GM21360 (cell line): Measurements from ENCODE around the gene ASTN2.

Source experiments
- ATAC-seq: cut with Tn5 transposase; IDR thresholded peaks from one replicate; pipeline ENCODE4 v1.9.1; 2021; ENCODE audit warnings: mild to moderate bottlenecking, moderate library complexity; ENCODE audit not compliant: unreplicated experiment

Gene ASTN2

DNA sequence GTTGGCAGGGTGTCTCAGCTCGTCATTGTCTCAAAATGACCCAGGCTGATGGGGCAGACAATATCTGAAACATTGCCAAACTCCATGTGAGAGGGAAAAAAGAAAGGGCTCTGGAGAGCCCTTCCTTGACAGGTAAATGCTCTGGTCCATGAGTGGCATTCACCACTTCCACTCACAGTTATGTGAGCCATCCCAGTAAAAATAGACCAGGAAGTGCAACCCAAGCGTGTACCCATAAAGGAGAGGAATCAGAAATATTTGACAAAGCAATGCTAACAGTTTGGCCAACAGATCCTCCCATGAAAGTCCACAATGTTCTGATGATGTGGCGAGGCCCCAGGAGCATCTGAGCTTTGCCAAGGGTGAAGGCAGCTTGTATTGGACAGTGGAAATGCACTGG is 49.4 kb downstream of the ASTN2 start:
- no peak for ATAC-seq

DNA sequence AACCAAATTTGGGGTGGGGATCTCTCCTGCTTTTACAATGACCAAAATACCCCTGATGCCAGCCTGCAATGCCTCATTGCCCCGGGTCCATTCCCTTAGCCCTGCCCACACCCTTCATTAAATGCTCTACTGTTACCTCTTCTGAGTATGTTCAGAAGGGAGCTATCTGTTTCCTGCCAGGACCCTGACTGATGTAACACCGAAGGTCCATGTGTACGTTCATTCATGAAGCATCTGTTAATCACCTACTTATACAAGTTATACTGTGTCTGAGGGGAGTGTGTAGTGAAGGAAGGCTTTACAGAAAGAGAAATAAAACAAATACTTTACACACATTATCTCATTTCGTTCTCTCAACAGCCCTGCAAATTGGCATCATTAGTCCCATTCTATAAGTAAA is 51.9 kb downstream of the ASTN2 start:
- ATAC-seq = no peak

- ATAC-seq = no peak
Measured at GRCh38 chr9:117359910-117360309, 54.9 kb downstream of the ASTN2 start.

GRCh38 chr9:117355542-117355941 is 59.3 kb downstream of the ASTN2 start:
- no peak for ATAC-seq

GRCh38 chr9:117354997-117355396 is 59.9 kb downstream of the ASTN2 start:
- ATAC-seq = no peak

DNA sequence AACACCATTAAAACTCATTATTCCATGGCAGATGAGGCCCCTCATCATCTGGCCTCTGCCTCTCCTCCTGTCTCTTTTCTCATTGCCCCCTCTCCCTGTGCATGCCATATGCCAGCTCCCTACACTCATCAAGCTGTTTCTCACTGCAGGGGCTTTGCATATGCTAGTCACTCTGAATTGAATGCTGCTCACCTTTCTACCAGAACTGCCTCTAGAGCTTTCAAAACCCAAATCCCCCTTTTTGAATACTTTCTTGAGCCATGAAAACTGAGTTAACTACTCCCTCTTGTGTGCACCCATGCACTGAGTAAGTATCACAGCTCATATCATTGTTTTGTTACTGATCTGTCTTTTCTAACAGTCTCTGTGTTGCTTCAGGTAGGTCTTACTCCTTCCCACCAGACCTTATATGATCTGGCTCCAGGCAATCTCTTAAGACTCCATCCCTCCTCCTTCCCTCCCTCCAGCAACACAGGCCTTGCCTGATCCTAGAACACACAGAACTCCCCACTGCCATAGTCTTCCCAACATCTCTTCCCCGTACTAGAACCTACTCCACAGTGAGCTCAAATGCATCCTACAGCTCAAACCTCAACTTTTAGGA is 60.5 kb downstream of the ASTN2 start:
- ATAC-seq = no peak

DNA sequence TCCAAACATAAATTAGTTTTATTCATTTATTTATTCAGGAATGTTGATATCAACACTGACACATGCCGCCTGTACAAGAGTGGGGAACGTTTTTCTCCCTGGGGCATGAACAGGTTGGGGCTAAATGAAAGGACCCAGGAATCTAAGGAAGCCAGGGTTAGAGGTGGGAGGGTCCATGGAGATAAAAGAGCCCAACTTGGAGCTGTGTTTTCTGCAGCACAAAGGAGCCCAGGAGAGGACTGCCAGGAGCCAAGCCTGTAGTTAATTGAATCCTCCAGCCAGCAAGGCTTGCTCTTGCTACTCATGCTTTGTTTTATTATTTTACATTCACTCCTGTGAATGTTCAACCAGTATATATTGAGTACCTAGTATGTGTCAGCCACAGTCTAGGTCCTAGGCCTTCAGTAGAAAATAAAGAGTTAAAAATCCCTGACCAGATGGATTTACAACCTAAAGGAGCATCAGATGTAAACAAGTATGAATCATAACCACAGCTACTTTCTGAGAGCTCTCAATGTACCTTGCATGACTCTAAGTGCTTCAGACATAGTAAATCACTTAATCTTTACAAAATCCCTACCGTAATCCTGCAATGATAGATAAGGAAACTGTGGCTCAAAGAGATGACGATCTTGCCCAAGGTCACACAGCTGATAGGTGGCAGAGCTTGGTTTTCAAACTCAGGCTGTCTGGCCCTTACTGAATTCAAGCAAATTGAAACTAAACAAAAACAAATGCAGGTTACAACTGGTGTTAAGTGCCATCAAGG is 69.8 kb downstream of the ASTN2 start:
- ATAC-seq = no peak

DNA sequence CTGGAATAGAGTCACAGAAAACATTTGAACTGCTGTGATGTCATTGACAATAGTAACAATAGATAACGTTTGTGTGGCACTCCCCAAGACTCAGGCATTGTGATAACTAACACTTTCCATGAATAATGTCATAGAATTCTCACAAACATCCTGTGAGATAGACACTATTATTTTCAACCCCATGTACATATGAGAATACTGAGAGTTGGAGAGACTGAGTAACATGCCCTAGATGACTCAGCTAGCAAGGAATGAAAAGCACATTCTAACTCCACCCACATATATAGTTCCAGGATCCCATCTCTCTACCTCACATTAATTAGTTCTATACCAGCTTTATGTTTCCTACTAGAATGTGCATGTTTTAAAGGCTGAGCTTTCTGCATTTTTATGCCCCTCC is 71.4 kb downstream of the ASTN2 start:
- no peak for ATAC-seq

DNA sequence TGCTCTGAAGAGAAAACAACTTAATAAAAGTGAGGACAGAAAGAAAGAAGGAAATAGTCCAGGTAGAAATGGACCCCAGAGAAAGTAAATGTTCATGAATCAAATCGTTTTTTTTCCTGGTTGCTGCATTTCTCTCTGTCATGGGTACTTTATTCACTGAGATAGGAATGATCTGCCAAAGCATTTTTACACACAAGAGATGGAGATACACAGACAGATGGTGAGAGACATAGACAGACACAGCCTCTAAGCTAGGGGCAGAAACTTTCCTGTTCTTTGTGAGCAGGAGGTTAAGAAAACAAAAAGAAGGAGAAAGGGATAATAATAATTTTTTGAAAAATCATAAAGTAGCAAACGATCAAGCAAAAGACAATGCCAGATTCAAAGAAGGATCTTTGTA is 73.7 kb downstream of the ASTN2 start:
- ATAC-seq = no peak

DNA sequence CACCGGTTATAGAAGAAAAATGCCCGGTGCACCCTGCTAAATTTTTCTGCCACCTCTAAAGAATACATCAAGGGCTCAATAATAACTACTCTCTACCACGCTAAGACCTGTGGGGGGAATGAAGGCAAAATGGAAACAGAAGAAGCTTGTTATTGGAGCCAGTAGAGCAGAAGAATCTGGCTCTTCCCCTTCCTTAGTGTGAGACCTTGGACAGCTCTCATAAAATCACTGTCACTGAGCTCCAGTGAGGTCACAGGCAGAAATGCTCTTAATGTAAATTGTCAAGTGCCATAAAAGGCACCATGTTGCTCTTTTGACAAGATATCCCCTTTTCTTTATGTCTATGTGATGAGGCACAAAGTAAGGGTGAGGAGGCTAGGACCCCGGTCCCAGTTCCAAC is 74.4 kb downstream of the ASTN2 start:
- no peak for ATAC-seq

GRCh38 chr9:117335837-117336433 is 78.9 kb downstream of the ASTN2 start:
- ATAC-seq = no peak

DNA sequence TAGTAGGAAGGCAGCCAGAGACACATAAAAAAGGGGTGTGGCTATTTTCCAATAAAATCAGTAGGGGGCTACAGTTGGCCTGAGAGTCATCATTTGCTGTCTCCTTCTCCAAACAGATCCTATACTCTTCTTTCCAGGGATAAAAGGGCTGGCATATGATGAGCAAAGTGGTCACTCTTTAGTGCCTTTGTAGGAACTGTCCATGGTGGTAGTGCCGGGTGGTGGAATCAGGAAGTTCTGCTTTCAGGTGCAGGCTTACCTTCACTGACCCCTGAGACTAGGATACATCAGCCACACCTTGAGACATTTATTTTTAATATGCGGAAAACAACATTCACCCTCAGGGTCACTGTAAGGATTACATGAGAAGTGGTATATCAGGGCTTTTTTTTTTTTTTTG is 80.8 kb downstream of the ASTN2 start:
- no peak for ATAC-seq

DNA sequence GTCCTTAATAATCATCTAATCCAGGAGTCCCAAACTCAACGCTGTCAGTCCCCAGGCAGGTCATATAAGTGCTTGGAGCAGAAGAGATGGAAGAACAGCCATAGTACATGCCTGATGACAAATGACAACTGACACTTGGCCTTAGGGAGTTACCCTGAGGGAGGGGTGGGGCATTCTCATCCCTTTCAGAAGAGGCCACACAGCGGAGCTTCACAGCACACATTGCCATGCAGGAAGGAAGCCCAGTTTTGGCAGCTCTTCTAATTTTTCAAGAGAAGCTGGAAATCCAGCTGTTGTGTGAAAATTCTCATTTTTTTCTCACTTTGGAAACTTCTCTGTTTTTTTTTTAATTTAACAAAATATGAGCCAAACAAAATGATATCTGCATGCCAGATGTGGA is 89.0 kb downstream of the ASTN2 start:
- no peak for ATAC-seq

GRCh38 chr9:117325110-117325731 is 89.6 kb downstream of the ASTN2 start:
- no peak for ATAC-seq

DNA sequence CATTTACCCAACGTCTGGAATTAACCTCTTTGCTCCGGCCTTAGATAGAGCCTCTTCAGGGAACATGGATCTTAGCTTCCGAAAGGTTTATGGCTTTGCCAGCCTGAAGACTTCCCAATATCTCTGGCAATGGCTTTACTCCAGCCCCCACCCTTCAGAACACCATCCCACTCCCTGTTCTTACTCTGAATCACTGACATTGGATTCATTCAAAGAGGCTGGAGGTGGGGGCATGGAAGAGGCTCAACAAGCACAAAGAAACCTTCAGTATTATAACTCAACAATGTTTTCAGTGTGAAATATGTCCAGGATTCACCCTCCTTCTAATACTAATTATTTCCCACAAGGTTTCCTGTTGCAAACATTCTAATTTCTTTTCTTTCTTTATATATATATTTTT is 91.5 kb downstream of the ASTN2 start:
- ATAC-seq = no peak

GRCh38 chr9:117317192-117317591 is 97.7 kb downstream of the ASTN2 start:
- ATAC-seq = no peak

DNA sequence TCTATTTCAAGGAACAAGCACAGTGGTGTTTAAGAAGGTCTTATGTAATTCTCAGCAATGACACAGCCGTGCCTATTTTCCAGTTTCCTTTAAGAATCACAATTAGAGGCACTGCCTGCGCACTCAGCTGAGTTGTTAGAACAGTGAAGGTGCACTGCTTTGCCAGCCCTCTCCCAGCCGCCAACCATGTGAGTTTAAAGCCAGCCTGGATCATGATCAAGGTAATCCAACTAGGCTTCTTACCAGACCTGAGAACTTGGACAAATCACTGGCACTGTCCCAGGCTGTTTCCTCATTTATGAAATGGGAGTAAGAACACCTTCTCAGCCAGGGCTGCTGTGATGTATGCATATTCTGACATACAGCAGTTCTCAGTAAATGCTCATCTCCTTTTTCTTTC is 99.6 kb downstream of the ASTN2 start:
- no peak for ATAC-seq

GRCh38 chr9:117313989-117314388 is 100.9 kb downstream of the ASTN2 start:
- no peak for ATAC-seq

DNA sequence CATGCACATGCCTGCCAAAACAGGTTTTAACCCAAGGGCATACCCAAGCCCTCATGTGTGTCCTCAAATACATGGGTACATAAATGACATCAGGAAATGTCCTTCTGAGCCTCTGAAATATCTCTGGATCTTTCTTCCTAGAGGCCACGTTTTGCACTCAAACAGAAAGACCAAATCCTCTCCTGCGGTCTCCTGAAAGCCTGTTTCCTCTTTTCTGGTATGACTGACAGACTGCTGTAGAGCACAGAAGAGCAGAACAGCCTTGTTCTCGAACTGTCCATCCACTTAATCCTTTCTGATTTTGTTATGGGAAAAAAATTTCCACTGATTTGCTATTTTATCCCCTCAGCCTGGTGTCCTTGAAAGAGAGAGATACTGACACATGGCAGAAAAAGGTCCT is 107.2 kb downstream of the ASTN2 start:
- no peak for ATAC-seq

DNA sequence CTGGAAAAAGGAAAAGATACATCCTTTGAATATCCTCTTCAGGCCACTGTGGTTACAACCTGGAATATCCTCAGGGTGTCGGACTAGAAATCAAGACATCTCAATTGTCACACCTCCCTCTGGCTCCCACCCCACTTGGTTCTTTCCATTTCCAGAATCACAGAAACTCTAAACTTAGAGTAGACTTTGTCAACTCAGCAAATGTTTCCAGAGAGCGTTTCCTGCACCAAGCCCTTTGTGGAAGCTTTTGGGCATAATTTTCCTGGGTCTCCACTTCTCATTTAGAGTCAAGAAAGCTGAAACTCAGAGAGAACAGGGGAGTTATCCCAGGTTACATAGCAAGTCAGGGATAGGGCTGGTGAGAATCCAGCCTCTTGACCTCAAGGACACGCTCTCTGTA is 108.8 kb downstream of the ASTN2 start:
- no peak for ATAC-seq

DNA sequence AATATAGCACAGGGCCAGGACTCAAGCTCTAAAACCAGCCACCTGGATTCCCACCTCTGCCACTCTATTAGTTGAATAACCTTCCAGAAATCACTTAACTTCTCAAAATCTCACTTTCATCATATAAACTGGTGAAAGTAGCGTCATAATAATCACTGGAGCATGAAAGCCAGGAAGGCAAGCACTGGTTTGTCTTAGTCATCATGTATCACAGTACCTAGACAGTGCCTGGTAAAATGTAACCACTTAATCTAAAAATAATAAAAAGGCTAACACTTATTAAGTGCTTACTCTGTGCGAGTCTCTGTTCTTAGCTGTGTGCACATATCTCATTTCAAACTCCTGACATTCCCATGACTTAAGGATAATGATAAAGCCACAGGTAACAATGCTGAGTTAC is 109.4 kb downstream of the ASTN2 start:
- peak; percentile 76 for ATAC-seq

DNA sequence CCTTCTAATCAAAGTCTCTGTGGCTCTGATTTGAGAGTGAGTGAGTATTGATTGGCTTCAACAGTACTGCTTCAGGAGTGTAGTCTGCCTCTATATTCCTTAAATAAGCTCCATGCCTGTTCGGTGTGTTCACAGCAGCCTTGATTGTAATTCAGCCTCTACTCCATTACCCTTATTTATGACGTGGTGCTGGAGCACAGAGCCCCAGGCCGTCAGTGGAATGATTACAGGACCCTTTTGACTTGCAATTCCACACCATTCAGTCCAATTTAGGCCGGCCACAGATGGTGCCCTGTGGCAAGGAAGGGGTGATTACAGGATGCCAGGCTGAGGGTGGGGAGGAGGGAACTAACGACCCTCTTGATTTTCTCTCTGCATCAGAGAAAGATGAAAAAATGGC is 110.3 kb downstream of the ASTN2 start:
- no peak for ATAC-seq
